ENCODE measurements around the gene AHCY.
"Not testable (repeated sequence)": the region's sequence is repeated elsewhere in the genome, so short reads cannot be mapped to it uniquely, and the experiment has no call there.

- TF ChIP-seq CTCF (IDR thresholded peaks at IDR 0.05); IRF1 (CRISPR knock-in tag; IDR thresholded peaks at IDR 0.05); ATF2 (CRISPR knock-in tag; IDR thresholded peaks at IDR 0.05; ENCODE audit: borderline replicate concordance, low read depth); FOXP1 (CRISPR knock-in tag; IDR thresholded peaks at IDR 0.05; ENCODE audit: borderline replicate concordance); HMGXB4 (CRISPR knock-in tag; IDR thresholded peaks at IDR 0.05); CREB1 (CRISPR knock-in tag; IDR thresholded peaks at IDR 0.05); ARID4B (CRISPR knock-in tag; IDR thresholded peaks at IDR 0.05; ENCODE audit: borderline replicate concordance); PRRX2 (CRISPR knock-in tag; IDR thresholded peaks at IDR 0.05); SOX15 (CRISPR knock-in tag; IDR thresholded peaks at IDR 0.05); JUN (CRISPR knock-in tag; IDR thresholded peaks at IDR 0.05): not testable (repeated sequence)
Observed at GRCh38 chr20:34252431-34253086, 50.6 kb downstream of the AHCY start.
